Measurements from ENCODE around the gene DMD.

DMD gene

DNA sequence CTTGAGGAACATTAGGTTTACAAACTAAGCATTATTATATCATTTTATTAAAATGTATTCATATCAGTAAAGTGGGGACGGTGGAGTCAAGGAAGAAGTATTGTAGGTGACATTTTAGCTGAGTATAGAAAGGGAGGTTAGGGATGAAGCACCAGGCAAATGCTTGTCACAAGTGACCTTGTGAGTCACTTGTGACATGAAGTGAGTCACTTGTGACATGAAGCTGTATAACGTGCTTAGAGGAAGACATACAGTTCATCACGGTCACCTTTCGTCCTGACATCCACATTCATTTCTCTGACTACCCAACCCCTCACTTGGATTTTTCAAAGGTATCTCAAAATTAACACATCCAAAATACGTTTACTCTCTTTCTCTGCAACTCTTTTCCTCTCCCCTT is 1034.8 kb downstream of the DMD start:
- H3K4me3 ChIP-seq (ENCODE audit: low read depth, low read length): no peak overlapping the region

DNA sequence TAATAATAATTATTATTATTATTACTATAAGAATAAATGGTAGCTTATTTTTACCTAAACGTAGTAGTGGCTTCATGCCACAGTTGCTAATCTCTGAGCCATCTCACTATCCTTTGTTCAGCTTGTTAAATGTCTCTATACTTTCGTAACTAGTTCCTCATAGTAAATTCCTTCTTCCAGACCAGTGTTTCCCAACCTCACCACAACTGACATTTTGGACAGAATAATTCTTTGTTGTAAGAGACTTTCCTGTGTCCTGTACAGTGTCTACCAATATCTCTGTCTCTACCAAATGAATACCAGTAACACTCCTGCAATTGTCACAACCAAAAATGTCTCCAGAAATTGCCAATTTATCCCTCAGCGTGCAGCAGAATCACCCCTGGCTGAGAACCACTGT is 1040.9 kb downstream of the DMD start:
- H3K4me3 ChIP-seq (ENCODE audit: low read depth, low read length): no peak overlapping the region
- TF ChIP-seq, protein P1, sequence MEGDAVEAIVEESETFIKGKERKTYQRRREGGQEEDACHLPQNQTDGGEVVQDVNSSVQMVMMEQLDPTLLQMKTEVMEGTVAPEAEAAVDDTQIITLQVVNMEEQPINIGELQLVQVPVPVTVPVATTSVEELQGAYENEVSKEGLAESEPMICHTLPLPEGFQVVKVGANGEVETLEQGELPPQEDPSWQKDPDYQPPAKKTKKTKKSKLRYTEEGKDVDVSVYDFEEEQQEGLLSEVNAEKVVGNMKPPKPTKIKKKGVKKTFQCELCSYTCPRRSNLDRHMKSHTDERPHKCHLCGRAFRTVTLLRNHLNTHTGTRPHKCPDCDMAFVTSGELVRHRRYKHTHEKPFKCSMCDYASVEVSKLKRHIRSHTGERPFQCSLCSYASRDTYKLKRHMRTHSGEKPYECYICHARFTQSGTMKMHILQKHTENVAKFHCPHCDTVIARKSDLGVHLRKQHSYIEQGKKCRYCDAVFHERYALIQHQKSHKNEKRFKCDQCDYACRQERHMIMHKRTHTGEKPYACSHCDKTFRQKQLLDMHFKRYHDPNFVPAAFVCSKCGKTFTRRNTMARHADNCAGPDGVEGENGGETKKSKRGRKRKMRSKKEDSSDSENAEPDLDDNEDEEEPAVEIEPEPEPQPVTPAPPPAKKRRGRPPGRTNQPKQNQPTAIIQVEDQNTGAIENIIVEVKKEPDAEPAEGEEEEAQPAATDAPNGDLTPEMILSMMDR (IDR thresholded peaks at IDR 0.05; ENCODE audit: borderline replicate concordance, insufficient read depth, low read depth, low read length): no peak

More for the DNA sequence above, 1034.8 kb downstream of the DMD start:
- TF ChIP-seq, protein P1 (IDR thresholded peaks at IDR 0.05; ENCODE audit: borderline replicate concordance, insufficient read depth, low read depth, low read length): no peak

DNA sequence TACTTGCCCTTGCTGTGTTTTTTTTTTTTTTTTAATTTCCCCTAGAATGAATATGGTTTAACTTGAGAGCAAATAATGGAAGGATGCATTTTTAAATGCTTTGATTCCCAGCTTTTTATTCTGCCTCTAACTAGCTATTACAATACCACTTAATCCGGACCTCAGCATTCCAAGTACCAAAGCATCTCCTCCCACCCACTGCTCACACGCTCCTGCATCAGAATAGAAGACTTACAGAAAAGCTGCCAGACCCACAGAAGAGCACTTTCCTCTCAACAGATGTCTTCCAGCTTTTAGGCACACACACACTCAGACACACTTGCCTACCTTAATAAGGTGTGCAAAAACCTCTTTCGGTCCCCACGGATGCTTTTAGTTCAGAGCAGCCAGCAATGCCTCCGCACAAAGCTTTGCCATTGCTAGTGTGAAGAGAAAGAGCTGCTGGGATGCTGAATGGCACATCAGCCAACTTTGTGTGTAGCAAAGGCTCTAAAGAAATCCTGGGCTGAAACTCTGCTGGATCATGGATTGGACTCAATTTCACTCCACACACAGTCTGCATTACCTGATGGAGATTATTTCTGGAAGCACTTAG is 1056.2 kb downstream of the DMD start:
- no peak overlapping the region for H3K4me3 ChIP-seq (ENCODE audit: low read depth, low read length)
- TF ChIP-seq, protein P1 (IDR thresholded peaks at IDR 0.05; ENCODE audit: borderline replicate concordance, insufficient read depth, low read depth, low read length): no peak

DNA sequence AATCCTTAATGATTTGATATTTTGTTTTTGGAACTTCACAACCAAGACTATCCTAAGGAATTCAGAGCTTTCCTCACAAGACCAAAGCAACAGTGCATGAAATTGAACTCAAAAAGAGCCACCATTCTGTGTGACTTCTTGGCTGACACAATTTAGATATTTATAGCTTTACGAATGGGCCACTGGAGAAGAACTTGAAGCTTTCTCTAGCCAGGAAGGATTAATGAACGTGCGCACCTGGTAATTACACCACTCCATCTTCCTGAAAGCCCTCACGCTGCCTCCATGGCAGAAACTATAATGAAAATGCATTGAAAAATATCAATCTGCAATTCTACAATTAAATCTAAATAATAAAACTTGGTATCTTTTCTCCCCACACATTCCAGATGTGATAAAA is 1057.8 kb downstream of the DMD start:
- TF ChIP-seq, protein P1 (IDR thresholded peaks at IDR 0.05; ENCODE audit: borderline replicate concordance, insufficient read depth, low read depth, low read length): no peak
- H3K4me3 ChIP-seq (ENCODE audit: low read depth, low read length): no peak overlapping the region

DNA sequence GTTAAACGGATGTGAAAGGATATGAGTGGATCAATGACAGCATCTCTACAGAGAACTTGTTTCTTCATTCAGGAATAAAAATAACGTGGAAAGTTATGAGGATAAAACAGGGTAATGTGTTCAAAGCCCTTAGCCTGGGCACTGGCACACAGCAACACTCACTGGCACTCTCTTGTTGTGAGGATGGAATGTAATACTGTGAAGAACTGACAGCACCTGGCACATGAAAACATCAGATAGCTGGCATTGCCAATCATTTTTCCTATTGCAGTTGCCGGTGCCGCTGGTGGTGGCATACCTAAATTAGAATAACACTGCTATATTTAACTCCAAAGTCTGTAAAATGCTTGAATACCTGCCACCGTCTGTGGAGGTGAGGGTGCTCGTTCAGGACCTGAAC is 1061.2 kb downstream of the DMD start:
- TF ChIP-seq, protein P1 (IDR thresholded peaks at IDR 0.05; ENCODE audit: borderline replicate concordance, insufficient read depth, low read depth, low read length): no peak
- H3K4me3 ChIP-seq (ENCODE audit: low read depth, low read length): no peak overlapping the region

DNA sequence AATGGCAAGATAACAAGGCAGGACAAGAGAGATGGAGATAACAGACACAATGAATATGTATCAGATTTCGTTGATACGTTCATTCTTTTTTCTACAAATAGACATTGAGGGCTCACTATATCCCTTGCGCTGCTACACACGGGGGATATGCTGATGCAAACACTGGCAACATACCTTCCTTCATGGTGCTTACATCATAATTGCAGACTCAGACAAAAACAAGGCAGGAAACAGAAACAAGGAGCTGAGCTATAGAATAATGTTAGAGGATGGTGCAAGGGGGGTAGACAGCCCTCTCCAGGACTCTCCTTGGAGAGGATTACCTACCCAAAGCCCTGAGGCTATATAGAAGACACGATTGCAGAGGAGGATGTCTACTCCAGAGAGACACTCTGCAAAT is 1069.5 kb downstream of the DMD start:
- H3K4me3 ChIP-seq (ENCODE audit: low read depth, low read length): no peak overlapping the region
- TF ChIP-seq, protein P1 (IDR thresholded peaks at IDR 0.05; ENCODE audit: borderline replicate concordance, insufficient read depth, low read depth, low read length): no peak

DNA sequence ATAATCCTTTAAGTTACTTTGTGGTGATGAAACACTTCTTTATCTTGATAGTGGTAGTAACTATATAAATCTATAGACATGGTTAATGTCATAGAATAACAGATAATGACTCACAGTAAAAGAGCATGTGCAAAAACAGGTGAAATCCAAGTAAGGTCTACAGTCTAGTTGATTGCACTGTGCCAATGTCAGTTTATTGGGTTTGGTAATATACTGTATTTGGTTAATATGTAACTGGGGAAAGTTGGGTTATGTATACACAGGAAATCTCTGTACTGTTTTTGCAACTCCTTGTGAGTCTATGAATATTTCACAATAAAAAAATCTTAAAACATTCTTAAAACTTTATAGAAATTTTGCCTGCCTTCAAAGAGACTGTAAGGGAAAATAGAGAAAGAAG is 1071.9 kb downstream of the DMD start:
- no peak overlapping the region for H3K4me3 ChIP-seq (ENCODE audit: low read depth, low read length)
- TF ChIP-seq, protein P1 (IDR thresholded peaks at IDR 0.05; ENCODE audit: borderline replicate concordance, insufficient read depth, low read depth, low read length): no peak
